ENCODE data around the gene UTS2.

GRCh38 chr1:7838714-7839113, 14.2 kb downstream of the UTS2 start:
- no peak for TF ChIP-seq CTCF (IDR thresholded peaks at IDR 0.05)
- TF ChIP-seq POLR2A (IDR thresholded peaks at IDR 0.05) = no peak
